ENCODE measurements around the gene CNGA3. TPM values are rescaled to one million over a fixed set of nuclear protein-coding genes. Genes with fewer than 3 reads are reported as not detected.

CNGA3 gene
- total RNA-seq, 1 experiment from 2014 or later = not detected

DNA sequence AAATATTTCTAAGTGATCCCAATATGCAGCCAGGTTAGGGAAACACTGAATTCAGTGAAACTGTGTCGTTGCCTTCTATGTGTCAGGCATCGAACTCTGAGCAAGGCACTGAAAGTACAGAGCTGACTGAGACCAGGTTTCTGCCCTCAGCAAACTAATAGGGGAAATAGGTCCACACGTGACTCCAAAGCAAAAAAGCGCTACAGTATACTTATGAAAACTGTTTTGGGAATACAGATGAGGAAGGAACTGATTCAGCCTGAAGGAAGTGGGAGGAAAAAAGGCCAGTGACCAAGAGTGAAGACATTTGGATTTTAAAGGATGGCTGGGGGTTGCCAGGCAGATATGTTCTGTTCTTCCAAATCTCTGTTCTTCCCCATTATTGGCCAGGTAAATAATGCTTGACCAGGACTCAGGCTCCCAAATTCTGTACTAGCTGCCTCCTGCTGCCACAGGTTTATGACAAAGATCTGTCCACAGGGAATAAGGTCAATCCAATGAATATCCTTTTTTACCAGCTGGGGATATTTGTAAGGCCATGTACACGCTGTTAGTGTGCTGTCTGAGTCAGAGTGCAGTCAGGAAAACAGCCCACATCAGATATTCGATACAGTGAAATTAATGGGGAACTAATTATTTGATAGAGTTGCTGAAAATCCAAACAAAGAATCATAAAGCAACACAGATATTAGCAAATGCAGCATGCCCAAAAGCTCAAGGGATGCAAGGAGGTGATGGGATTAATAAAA is 73.9 kb downstream of the CNGA3 start:
- POLR2A ChIA-PET (ENCODE audit: unreplicated experiment) = no interaction called here
- BruUV-seq (replicated peaks) = no TSS peak
- Histone ChIP-seq H2AFZ (ENCODE audit: low read length) (0 out of 2 replicates have a peak overlapping the region, but pooled peaks have one; percentile 3), H3K27ac (ENCODE audit: low read length) (no peak overlapping the region), H3K4me3 (ENCODE audit: low read length) (no peak overlapping the region), H3K9me3 (ENCODE audit: low read length) (0 out of 2 replicates have a peak, but pooled peaks cover 6% of the 10 kb centered on the region), H3K4me1 (ENCODE audit: insufficient read depth, low read length) (no peaks in the 10 kb centered on the region), H3K36me3 (ENCODE audit: low read depth, low read length) (no peaks in the 10 kb centered on the region), H3K9me2 (replicated peaks; ENCODE audit: low read length) (no peaks in the 10 kb centered on the region), H3K27me3 (ENCODE audit: low read length) (no peaks in the 10 kb centered on the region), H3F3A (ENCODE audit: low read length, unreplicated experiment) (no peaks in the 10 kb centered on the region), H3K4me2 (ENCODE audit: low read length) (no peak overlapping the region), H3K79me2 (ENCODE audit: low read length) (no peaks in the 10 kb centered on the region), H4K20me1 (ENCODE audit: low read length) (no peaks in the 10 kb centered on the region), H3K9ac (ENCODE audit: low read length) (no peak overlapping the region)
- CTCF ChIA-PET = no interaction called here
- ATAC-seq (no peak), DNase-seq (peak; percentile 14)
- TF ChIP-seq EZH2phosphoT487 (IDR thresholded peaks at IDR 0.05; ENCODE audit: borderline replicate concordance, low read length) = no peak
- no peak for TF ChIP-seq EZH2 (IDR thresholded peaks at IDR 0.05; ENCODE audit: low read length, unreplicated experiment)
- TF ChIP-seq, protein P1, sequence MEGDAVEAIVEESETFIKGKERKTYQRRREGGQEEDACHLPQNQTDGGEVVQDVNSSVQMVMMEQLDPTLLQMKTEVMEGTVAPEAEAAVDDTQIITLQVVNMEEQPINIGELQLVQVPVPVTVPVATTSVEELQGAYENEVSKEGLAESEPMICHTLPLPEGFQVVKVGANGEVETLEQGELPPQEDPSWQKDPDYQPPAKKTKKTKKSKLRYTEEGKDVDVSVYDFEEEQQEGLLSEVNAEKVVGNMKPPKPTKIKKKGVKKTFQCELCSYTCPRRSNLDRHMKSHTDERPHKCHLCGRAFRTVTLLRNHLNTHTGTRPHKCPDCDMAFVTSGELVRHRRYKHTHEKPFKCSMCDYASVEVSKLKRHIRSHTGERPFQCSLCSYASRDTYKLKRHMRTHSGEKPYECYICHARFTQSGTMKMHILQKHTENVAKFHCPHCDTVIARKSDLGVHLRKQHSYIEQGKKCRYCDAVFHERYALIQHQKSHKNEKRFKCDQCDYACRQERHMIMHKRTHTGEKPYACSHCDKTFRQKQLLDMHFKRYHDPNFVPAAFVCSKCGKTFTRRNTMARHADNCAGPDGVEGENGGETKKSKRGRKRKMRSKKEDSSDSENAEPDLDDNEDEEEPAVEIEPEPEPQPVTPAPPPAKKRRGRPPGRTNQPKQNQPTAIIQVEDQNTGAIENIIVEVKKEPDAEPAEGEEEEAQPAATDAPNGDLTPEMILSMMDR (conservative IDR thresholded peaks at IDR 0.05; ENCODE audit: low read depth, low read length) = no peak
- intact Hi-C loops (cut with micrococcal nuclease) = no loop called here

DNA sequence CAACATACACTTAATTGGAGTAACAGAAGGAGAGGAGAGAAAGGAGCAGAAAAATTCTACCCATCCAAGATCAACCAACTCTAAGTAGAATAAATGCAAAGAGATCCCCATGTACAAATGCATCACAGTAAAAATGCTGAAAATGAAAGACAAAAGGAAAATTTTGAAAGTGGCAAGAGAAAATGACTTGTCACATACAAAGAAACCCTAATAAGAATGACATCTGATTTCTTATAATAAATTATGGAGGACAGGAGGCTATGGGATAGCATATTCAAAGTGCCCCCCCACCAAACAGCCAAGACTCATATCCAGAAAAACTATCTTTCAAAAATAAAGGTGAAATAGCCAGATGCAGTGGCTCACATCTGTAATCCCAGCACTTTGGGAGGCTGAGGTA is 76.2 kb downstream of the CNGA3 start:
- Histone ChIP-seq H3K27ac (ENCODE audit: low read length) (no peak overlapping the region), H3F3A (ENCODE audit: low read length, unreplicated experiment) (no peaks in the 10 kb centered on the region), H4K20me1 (ENCODE audit: low read length) (no peaks in the 10 kb centered on the region), H3K9me2 (replicated peaks; ENCODE audit: low read length) (no peaks in the 10 kb centered on the region), H3K9ac (ENCODE audit: low read length) (no peak overlapping the region), H3K36me3 (ENCODE audit: low read depth, low read length) (no peaks in the 10 kb centered on the region), H2AFZ (ENCODE audit: low read length) (no peak overlapping the region), H3K4me2 (ENCODE audit: low read length) (no peak overlapping the region), H3K9me3 (ENCODE audit: low read length) (0 out of 2 replicates have a peak, but pooled peaks cover 6% of the 10 kb centered on the region), H3K79me2 (ENCODE audit: low read length) (no peaks in the 10 kb centered on the region), H3K4me1 (ENCODE audit: insufficient read depth, low read length) (no peaks in the 10 kb centered on the region), H3K4me3 (ENCODE audit: low read length) (no peak overlapping the region), H3K27me3 (ENCODE audit: low read length) (no peaks in the 10 kb centered on the region)
- ChIA-PET CTCF (no interaction called here), POLR2A (ENCODE audit: unreplicated experiment) (no interaction called here)
- no peak for DNase-seq
- TF ChIP-seq, protein P1 (conservative IDR thresholded peaks at IDR 0.05; ENCODE audit: low read depth, low read length) = no peak
- no peak for TF ChIP-seq EZH2 (IDR thresholded peaks at IDR 0.05; ENCODE audit: low read length, unreplicated experiment)
- no peak for TF ChIP-seq EZH2phosphoT487 (IDR thresholded peaks at IDR 0.05; ENCODE audit: borderline replicate concordance, low read length)
- intact Hi-C loops (cut with micrococcal nuclease) = no loop called here
- no TSS peak for BruUV-seq (replicated peaks)
- ATAC-seq = no peak

DNA sequence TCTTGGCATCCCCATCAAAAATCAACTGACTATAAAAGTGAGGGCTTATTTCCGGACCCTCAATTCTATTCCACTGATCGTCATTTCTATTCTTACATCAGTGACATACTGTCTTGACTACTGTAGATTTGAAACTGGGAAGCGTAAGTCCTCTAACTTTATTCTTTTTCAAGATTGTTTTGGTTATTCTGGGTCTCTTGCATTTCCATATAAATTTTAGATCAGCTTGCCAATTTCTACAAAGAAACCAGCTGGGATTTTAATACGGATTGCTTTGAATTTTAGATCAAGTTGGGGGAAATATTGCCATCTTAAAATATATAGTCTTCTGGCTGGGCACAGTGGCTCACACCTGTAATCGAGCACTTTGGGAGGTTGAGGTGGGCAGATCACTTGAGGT is 80.5 kb downstream of the CNGA3 start:
- ChIA-PET CTCF (no interaction called here), POLR2A (ENCODE audit: unreplicated experiment) (no interaction called here)
- H3K4me2 ChIP-seq (ENCODE audit: low read length) = no peak overlapping the region
- TF ChIP-seq EZH2 (IDR thresholded peaks at IDR 0.05; ENCODE audit: low read length, unreplicated experiment) = no peak
- TF ChIP-seq, protein P1 (conservative IDR thresholded peaks at IDR 0.05; ENCODE audit: low read depth, low read length) = no peak
- no peak for TF ChIP-seq EZH2phosphoT487 (IDR thresholded peaks at IDR 0.05; ENCODE audit: borderline replicate concordance, low read length)
- H3K4me1 ChIP-seq (ENCODE audit: insufficient read depth, low read length) = no peaks in the 10 kb centered on the region
- ATAC-seq (no peak), DNase-seq (no peak)
- intact Hi-C loops (cut with micrococcal nuclease) = no loop called here
- H3K4me3 ChIP-seq (ENCODE audit: low read length) = no peak overlapping the region
- H2AFZ ChIP-seq (ENCODE audit: low read length) = no peak overlapping the region
- no peaks in the 10 kb centered on the region for H4K20me1 ChIP-seq (ENCODE audit: low read length)
- H3K9ac ChIP-seq (ENCODE audit: low read length) = no peak overlapping the region
- no TSS peak for BruUV-seq (replicated peaks)
- H3F3A ChIP-seq (ENCODE audit: low read length, unreplicated experiment) = no peaks in the 10 kb centered on the region
- H3K9me2 ChIP-seq (replicated peaks; ENCODE audit: low read length) = no peaks in the 10 kb centered on the region
- no peak overlapping the region for H3K27ac ChIP-seq (ENCODE audit: low read length)
- no peaks in the 10 kb centered on the region for H3K27me3 ChIP-seq (ENCODE audit: low read length)
- 0 out of 2 replicates have a peak, but pooled peaks cover 6% of the 10 kb centered on the region for H3K9me3 ChIP-seq (ENCODE audit: low read length)
- H3K79me2 ChIP-seq (ENCODE audit: low read length) = no peaks in the 10 kb centered on the region
- H3K36me3 ChIP-seq (ENCODE audit: low read depth, low read length) = no peaks in the 10 kb centered on the region

Measured in PC-3 (cell line).